Measurements from ENCODE around the gene EN2.

The EN2 gene

DNA sequence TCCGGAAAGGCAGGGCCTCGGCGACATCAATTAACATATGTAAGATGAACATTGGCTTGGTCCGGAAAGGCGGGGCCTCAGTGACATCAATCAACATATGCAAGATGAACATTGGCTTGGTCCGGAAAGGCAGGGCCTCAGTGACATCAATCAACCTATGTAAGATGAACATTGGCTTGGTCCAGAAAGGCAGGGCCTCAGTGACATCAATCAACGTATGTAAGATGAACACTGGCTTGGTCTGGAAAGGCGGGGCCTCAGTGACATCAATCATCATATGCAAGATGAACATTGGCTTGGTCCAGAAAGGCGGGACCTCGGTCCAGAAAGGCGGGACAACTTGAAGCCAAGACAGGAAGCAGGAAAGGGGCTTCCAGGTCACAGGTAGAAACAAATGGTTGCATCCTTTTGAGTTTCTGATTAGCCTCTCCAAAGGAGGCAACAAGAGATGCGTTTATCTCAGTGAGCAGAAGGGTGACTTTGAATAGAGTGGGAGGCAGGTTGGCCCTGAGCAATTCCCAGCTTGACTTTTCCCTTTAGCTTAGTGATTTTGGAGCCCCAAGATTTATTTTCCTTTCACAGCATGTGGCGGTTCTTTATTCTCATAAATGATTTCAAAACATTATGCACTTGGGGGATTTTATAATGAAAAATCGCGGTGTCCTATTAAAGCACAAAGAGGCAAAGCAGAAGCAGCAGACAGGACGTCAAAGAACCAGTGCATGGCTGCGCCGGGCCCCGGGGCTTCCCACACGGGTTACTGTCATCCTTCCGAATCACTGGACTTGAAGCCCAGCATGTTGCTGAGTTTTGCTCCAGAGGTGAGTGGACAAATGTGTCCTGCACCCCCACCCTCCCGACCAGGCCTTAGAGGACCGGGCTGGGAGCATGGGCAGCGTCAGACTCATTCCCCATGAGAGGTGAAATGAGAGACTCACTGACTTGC lies 43.1 kb upstream of the EN2 start:
- TF ChIP-seq, protein P1, sequence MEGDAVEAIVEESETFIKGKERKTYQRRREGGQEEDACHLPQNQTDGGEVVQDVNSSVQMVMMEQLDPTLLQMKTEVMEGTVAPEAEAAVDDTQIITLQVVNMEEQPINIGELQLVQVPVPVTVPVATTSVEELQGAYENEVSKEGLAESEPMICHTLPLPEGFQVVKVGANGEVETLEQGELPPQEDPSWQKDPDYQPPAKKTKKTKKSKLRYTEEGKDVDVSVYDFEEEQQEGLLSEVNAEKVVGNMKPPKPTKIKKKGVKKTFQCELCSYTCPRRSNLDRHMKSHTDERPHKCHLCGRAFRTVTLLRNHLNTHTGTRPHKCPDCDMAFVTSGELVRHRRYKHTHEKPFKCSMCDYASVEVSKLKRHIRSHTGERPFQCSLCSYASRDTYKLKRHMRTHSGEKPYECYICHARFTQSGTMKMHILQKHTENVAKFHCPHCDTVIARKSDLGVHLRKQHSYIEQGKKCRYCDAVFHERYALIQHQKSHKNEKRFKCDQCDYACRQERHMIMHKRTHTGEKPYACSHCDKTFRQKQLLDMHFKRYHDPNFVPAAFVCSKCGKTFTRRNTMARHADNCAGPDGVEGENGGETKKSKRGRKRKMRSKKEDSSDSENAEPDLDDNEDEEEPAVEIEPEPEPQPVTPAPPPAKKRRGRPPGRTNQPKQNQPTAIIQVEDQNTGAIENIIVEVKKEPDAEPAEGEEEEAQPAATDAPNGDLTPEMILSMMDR (IDR thresholded peaks at IDR 0.05; ENCODE audit: low read depth, low read length) = no peak

DNA sequence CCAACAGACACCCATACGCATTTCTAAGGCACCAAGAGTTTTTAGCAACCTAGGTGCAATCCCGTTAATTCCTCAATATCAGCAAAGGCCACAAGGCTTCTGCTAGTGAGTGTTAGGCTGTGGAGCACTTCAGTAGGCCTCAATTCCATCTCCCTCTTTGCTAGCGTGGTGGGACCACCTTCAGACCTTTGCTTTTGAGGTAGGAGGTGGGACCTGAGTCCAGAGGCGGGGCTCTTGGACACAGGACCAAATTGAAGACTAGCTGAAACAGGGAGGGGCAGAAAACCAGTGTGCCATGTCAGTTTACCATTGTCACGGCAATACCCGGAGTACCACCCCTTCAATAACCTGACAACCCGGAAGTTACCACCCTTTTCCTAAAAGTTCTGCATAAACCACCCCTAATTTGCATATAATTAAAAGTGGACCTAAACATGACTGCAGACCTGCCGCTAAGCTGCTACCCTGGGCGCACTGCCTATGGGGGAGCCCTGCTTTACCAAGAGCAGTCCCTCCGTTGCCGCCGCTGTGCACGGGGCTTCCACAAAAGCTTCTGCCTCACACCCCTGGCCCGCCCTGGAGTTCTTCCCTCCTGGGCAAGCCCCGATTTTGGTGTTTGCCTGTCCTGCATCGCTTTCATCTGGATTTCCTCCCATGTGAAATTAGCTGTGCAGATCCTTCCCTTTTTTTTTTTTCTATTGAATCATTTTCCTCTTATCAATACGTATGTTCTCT lies 41.1 kb upstream of the EN2 start:
- DNase-seq (ENCODE audit: low read depth in 2 of 2) = no peak

More for the DNA sequence above, 43.1 kb upstream of the EN2 start:
- no peak overlapping the region for H3K4me3 ChIP-seq (replicated peaks in 1 of 2; ENCODE audit: low read depth in 2 of 2, low read length in 2 of 2)
- no peak for DNase-seq (ENCODE audit: low read depth in 2 of 2)

DNA sequence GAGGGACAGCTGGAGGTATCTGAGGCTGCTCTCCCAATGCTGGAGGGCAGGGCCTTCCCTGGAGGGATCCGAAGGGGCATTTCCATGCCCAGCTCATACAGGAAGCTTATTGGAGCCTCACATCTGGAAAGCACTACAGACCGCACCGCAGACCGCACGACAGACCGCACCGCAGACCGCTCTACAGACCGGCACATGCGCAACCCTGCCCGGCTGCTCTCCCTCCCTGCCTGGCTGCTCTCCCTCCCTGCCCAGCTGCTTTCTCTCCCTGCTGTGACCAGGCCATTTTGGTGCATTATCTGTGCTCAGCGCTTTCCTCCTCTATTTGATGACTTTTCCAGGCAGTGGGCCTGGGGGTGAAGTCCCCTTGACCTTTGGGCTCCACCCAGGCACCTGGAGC lies 39.6 kb upstream of the EN2 start:
- H3K4me3 ChIP-seq (replicated peaks in 1 of 2; ENCODE audit: low read depth in 2 of 2, low read length in 2 of 2) = no peak overlapping the region
- TF ChIP-seq, protein P1 (IDR thresholded peaks at IDR 0.05; ENCODE audit: low read depth, low read length) = no peak
- DNase-seq (ENCODE audit: low read depth in 2 of 2) = no peak

More for the DNA sequence above, 41.1 kb upstream of the EN2 start:
- H3K4me3 ChIP-seq (replicated peaks in 1 of 2; ENCODE audit: low read depth in 2 of 2, low read length in 2 of 2) = no peak overlapping the region
- TF ChIP-seq, protein P1 (IDR thresholded peaks at IDR 0.05; ENCODE audit: low read depth, low read length) = no peak

DNA sequence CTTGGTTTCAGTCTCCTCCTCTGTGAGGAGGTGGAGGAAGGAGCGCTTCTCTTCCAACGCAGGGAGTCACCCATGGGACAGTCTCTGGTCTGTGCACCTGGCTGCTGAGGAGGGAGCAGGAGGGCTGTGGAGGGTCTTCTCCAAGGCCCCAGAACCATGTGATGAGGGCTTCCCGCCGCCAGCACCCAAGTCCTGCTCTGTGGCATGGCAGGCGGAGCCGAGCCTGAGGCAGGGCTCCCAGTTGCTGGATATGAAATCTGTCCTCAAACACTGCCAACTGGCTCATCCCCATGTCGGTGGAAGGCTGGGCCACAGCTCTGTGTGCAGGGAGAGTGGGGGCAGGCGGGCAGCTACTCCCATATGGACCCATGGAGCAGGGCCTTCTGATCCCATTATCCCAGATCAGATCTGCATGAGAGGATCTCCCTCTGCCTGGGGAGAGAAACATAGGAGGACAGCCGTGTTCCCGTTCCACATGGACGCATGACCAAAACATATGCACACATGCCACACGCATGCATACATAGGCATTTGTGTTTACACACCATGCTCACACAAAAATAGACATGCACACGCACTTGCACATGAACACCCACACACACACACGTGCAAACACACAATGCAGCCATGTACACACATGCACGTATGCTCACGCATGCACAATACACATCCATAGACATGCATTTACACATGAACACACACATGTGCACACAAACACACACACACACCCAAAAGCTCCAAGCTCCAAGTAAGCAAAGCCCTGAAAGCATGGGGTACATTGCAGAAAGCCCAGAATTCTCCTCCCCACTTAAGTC lies 38.8 kb upstream of the EN2 start:
- no peak overlapping the region for H3K4me3 ChIP-seq (replicated peaks in 1 of 2; ENCODE audit: low read depth in 2 of 2, low read length in 2 of 2)
- DNase-seq (ENCODE audit: low read depth in 2 of 2) = no peak
- TF ChIP-seq, protein P1 (IDR thresholded peaks at IDR 0.05; ENCODE audit: low read depth, low read length) = no peak

DNA sequence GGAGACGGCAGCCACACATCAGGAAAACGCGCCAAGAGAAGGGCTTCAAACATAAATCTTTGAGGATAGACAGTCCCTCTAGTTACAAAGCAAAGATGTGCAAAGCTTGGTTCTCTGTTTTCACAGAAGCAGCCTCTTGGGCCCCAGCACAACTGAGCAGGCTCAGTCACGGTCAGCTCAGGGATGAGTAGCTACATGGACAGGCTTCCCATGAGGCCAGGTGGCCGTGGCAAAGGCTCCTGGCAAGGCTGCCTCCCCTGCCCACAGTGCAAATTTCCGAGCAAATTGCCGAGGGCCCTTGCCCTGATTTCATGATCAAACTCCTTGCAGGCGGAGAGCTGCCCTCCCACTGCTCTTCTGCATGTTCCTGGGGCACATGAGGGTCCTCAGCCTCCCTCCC lies 37.8 kb upstream of the EN2 start:
- TF ChIP-seq, protein P1 (IDR thresholded peaks at IDR 0.05; ENCODE audit: low read depth, low read length) = no peak
- H3K4me3 ChIP-seq (replicated peaks in 1 of 2; ENCODE audit: low read depth in 2 of 2, low read length in 2 of 2) = no peak overlapping the region
- DNase-seq (ENCODE audit: low read depth in 2 of 2) = no peak

DNA sequence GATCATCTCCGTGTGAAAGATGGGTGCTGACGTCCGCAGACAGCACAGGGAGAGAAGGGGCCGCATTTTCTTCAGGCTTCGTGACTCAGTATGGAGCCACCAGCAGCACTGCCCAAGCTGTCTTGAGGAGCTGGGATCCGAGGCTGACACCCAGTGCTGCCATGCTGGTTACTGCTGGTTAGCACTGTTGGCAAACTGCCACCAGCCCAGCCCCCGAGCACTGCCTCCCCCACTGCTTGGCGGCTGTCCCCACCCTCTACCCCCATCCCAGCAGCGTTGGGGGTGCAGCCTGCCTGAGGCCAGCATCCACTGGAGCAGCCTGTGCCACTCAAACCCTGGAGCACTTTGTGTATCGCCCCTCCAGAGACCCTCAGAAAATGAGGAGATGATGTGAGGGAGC lies 35.8 kb upstream of the EN2 start:
- TF ChIP-seq, protein P1 (IDR thresholded peaks at IDR 0.05; ENCODE audit: low read depth, low read length) = no peak
- no peak overlapping the region for H3K4me3 ChIP-seq (replicated peaks in 1 of 2; ENCODE audit: low read depth in 2 of 2, low read length in 2 of 2)
- DNase-seq (ENCODE audit: low read depth in 2 of 2) = no peak

All from cardiac fibroblast (primary cell).